ENCODE measurements around the gene ADGRF3.

DNA sequence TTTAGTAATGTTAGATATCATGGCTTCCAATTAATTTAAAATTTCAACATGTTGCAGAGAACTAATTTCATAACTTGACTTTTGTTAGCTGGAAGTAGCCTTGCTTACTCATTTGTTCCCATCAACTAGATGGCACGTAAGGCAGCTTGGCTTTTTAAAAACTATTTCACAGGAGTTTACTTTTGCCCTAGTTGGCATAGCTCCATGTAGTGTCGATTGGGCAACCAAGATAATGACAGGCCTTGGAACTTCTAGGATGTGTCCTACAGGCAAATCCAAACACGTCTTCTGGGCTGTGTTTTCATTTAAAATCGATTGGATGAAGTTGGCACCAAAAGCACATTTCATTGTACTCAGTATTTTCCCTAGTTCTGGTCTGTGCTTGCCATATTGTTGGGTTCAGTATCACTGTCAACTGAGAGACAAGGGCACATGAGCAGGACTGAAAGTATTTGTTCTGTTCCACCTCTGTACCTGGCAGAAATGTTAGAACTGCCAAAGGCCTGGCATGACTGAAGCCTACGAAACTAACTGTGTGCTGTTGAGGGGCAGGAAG, 72.5 kb downstream of the ADGRF3 start:
- TF ChIP-seq, protein P1, sequence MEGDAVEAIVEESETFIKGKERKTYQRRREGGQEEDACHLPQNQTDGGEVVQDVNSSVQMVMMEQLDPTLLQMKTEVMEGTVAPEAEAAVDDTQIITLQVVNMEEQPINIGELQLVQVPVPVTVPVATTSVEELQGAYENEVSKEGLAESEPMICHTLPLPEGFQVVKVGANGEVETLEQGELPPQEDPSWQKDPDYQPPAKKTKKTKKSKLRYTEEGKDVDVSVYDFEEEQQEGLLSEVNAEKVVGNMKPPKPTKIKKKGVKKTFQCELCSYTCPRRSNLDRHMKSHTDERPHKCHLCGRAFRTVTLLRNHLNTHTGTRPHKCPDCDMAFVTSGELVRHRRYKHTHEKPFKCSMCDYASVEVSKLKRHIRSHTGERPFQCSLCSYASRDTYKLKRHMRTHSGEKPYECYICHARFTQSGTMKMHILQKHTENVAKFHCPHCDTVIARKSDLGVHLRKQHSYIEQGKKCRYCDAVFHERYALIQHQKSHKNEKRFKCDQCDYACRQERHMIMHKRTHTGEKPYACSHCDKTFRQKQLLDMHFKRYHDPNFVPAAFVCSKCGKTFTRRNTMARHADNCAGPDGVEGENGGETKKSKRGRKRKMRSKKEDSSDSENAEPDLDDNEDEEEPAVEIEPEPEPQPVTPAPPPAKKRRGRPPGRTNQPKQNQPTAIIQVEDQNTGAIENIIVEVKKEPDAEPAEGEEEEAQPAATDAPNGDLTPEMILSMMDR (IDR thresholded peaks at IDR 0.05; ENCODE audit: low read length): no peak
- no peak for TF ChIP-seq EZH2 (IDR thresholded peaks at IDR 0.05; ENCODE audit: borderline replicate concordance, low read length)

Measured in OCI-LY1 (cell line).